HCT116 (cell line): ENCODE measurements around the gene CCS.

Source experiments
- CTCF ChIP-seq, 3 experiments: fragments of 200-600 bp in 1 of 3; sonication (generic) in 1 of 3; IDR thresholded peaks in 2 of 3; conservative IDR thresholded peaks in 1 of 3; 2 replicates each; pipeline ENCODE4 v1.5.1; 2012 to 2017; ENCODE audit warnings: low read depth in 2 of 3, low read length in 2 of 3, antibody characterized with exemption in 1 of 3, borderline replicate concordance in 1 of 3, control low read depth in 1 of 3, mild to moderate bottlenecking in 1 of 3, mixed read lengths in 1 of 3, mixed run types in 1 of 3, moderate library complexity in 1 of 3; ENCODE audit not compliant: insufficient read depth in 1 of 3
- EZH2 ChIP-seq: fragments of 200-600 bp; sonication (generic); IDR thresholded peaks from 2 replicates; pipeline ENCODE4 v1.6.1; 2017; ENCODE audit warnings: antibody characterized with exemption, mixed run types
- POLR2A ChIP-seq: IDR thresholded peaks from 2 replicates; pipeline ENCODE4 v1.7.0; 2011; ENCODE audit warnings: borderline replicate concordance; ENCODE audit not compliant: insufficient read depth, insufficient read length; ENCODE audit errors: extremely low read depth
- SIN3A ChIP-seq: IDR thresholded peaks from 2 replicates; pipeline ENCODE4 v1.6.1; 2012; ENCODE audit warnings: low read depth
- ZFX ChIP-seq: fragments of 450-650 bp; IDR thresholded peaks from 2 replicates; pipeline ENCODE4 v1.6.1; 2017

DNA sequence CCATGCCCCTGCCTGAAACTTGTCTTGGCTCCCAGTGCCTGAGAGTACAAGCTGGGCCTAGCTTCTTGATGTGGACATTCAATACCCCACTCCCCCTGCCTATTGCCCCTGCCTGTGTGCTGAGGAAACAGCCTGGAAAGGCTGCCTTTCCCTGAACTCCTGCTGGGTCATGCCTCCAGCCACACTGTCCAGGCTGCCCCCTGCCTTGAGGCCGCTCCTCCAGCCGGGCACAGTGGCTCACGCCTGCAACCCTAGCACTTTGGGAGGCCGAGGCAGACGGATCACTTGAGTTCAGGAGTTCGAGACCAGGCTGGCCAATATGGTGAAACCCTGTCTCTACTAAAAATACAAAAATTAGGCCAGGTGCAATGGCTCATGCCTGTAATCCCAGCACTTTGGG is 10.1 kb downstream of the CCS start:
- TF ChIP-seq CTCF (IDR thresholded peaks at IDR 0.05 in 2 of 3, conservative IDR thresholded peaks at IDR 0.05 in 1 of 3; ENCODE audit: borderline replicate concordance in 1 of 3, insufficient read depth in 1 of 3, low read depth in 2 of 3, low read length in 2 of 3) (no peak), SIN3A (no peak), POLR2A (no peak), ZFX (no peak), EZH2 (no peak)
